HuH-7 (cell line): Measurements from ENCODE around the gene BZW2.
A peak's percentile ranks its signal among the peaks of the same experiment; 100 is the strongest.

Source experiments
- DNase-seq: peaks from one replicate; pipeline ENCODE4 v3.0.0; 2011; ENCODE audit warnings: low spot score

The BZW2 gene

GRCh38 chr7:16645593-16646471 lies at the start of gene BZW2, which contains the start of gene ANKMY2:
Gene BZW2 (plus strand): TSS chr7:16646181. CDS start chr7:16665444, 19,263 bp downstream.
Gene ANKMY2 (minus strand): TSS chr7:16645754. CDS start chr7:16645573, 181 bp downstream.
- peak; percentile 96 for DNase-seq

- DNase-seq, result no peak
Observed at GRCh38 chr7:16598015-16598414, 48.0 kb upstream of the BZW2 start.

- no peak for DNase-seq
Observed at GRCh38 chr7:16599860-16600259, 46.1 kb upstream of the BZW2 start.

- DNase-seq, result no peak
Observed at GRCh38 chr7:16603633-16604032, 42.3 kb upstream of the BZW2 start.

- no peak for DNase-seq
Observed at GRCh38 chr7:16604054-16604453, 41.9 kb upstream of the BZW2 start.

GRCh38 chr7:16606704-16607103 lies 39.3 kb upstream of the BZW2 start:
- DNase-seq, result no peak

GRCh38 chr7:16609842-16610450 lies 36.0 kb upstream of the BZW2 start:
- peak; percentile 73 for DNase-seq

- DNase-seq, result no peak
Observed at GRCh38 chr7:16611711-16612110, 34.3 kb upstream of the BZW2 start.

- DNase-seq, result no peak
Observed at GRCh38 chr7:16615228-16615627, 30.8 kb upstream of the BZW2 start.

GRCh38 chr7:16616122-16616521 lies 29.9 kb upstream of the BZW2 start:
- no peak for DNase-seq

- no peak for DNase-seq
Observed at GRCh38 chr7:16616542-16616941, 29.4 kb upstream of the BZW2 start.

- no peak for DNase-seq
Observed at GRCh38 chr7:16619979-16620408, 26.0 kb upstream of the BZW2 start.

GRCh38 chr7:16626388-16626787 lies 19.6 kb upstream of the BZW2 start:
- no peak for DNase-seq

- no peak for DNase-seq
Observed at GRCh38 chr7:16627236-16627635, 18.7 kb upstream of the BZW2 start.

- DNase-seq, result no peak
Observed at GRCh38 chr7:16630654-16631053, 15.3 kb upstream of the BZW2 start.

GRCh38 chr7:16634271-16634738 lies 11.7 kb upstream of the BZW2 start:
- no peak for DNase-seq

GRCh38 chr7:16636555-16637101 lies 9.4 kb upstream of the BZW2 start:
- no peak for DNase-seq

GRCh38 chr7:16637379-16637778 lies 8.6 kb upstream of the BZW2 start:
- DNase-seq, result no peak

- no peak for DNase-seq
Observed at GRCh38 chr7:16638282-16639280, 7.4 kb upstream of the BZW2 start.

- no peak for DNase-seq
Observed at GRCh38 chr7:16644157-16644556, 1.8 kb upstream of the BZW2 start.
